Activated CD4-positive, CD25-positive, alpha-beta regulatory T cell treated with anti-CD3 and anti-CD28 coated beads, Interleukin-2, amount 50 U/mL, for 16 hours (primary cell): ENCODE measurements around the gene VAPA.
"Not testable (repeated sequence)": the region's sequence is repeated elsewhere in the genome, so short reads cannot be mapped to it uniquely, and the experiment has no call there.

Experiments
- DNase-seq: peaks from one replicate; pipeline ENCODE4 v3.0.0-alpha.2; 2020; ENCODE audit warnings: low read depth, low spot score

Gene VAPA

GRCh38 chr18:9885170-9886004 is 28.4 kb upstream of the VAPA start, which contains the start of gene TXNDC2:
Gene TXNDC2 (plus strand): TSS chr18:9885973. CDS start chr18:9886681, 708 bp downstream.
- no peak for DNase-seq

GRCh38 chr18:9886005-9886348 is 27.8 kb upstream of the VAPA start:
- DNase-seq: no peak

DNA sequence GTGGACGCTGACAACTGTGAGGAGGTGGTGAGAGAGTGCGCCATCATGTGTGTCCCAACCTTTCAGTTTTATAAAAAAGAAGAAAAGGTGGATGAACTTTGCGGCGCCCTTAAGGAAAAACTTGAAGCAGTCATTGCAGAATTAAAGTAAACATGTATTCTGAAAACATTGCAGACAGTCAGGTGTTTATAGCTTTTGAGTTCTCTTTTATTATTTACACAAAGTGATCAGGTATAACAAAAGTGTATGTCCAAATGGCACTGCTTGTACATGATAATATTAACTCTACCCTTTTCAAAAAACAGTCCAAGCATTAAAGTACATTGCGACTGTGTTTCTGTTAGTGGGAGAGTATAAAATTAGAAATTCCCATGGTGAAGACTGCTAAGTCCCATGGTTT is 25.8 kb upstream of the VAPA start:
- DNase-seq: no peak

DNA sequence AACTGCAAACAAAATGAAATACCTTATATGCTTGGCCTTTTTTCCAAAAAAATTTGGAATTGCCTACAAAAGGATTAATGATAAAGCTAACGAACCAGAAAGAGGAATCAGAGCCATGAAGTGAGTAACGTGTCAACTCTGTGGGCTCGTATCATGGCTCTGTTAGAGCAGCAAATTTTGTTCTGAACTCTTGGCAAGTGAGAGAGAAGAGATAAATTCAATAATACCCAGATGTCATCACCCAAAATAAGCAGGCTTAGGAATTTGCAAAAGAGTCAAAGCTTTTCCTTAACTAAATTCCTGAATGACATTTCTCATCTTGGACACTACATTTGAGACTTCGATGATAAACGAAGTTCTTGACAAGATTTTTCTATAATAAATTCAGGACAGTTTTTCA is 23.6 kb upstream of the VAPA start:
- no peak for DNase-seq

DNA sequence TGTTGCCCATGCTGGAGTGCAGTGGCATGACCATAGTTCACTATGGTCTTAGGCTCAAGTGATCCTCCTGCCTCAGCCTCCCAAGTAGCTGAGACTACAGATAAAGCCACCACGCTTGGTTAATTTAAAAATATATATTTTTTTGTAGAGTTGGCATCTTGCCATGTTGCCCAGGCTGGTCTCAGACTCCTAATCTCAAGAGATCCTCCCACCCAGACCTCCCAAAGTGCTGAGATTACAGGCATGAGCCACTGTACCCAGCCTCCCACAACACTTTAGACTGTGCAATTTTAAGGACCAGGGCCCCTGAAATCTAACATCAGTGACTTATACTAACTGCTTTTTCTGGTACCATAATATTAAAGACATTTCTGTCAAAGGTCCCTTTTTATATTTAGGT is 22.9 kb upstream of the VAPA start:
- DNase-seq: no peak

GRCh38 chr18:9891515-9891914 is 22.3 kb upstream of the VAPA start:
- DNase-seq: not testable (repeated sequence)

- DNase-seq: no peak
Observed at GRCh38 chr18:9894454-9895068, 19.3 kb upstream of the VAPA start.

- DNase-seq: no peak
Observed at GRCh38 chr18:9897129-9897528, 16.7 kb upstream of the VAPA start.

DNA sequence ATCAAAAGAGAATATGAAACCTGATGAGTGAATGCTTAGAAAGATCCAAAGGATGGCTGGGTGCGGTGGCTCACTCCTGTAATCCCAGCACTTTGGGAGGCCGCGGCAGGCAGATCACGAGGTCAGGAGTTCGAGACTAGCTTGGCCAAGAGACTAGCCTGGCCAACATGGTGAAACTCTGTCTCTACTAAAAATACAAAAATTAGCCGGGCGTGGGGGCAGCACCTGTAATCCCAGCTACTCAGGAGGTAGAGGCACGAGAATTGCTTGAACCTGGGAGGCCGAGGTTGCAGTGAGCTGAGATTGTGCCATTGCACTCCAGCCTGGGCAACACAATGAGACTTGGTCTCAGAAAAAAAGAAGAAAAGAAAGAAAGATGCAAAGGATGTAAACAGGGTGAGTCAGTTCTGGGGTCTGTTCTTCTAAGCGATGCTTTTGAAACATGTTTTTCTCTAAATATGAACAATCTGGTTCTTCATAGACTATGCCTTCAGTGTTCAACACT is 16.0 kb upstream of the VAPA start:
- DNase-seq: not testable (repeated sequence)

GRCh38 chr18:9898792-9899549 is 14.8 kb upstream of the VAPA start:
- DNase-seq: no peak

GRCh38 chr18:9899550-9899930 is 14.3 kb upstream of the VAPA start:
- DNase-seq: not testable (repeated sequence)

- DNase-seq: no peak
Observed at GRCh38 chr18:9900699-9901098, 13.1 kb upstream of the VAPA start.

GRCh38 chr18:9901377-9901776 is 12.4 kb upstream of the VAPA start:
- DNase-seq: no peak

GRCh38 chr18:9902264-9902663 is 11.6 kb upstream of the VAPA start:
- not testable (repeated sequence) for DNase-seq

DNA sequence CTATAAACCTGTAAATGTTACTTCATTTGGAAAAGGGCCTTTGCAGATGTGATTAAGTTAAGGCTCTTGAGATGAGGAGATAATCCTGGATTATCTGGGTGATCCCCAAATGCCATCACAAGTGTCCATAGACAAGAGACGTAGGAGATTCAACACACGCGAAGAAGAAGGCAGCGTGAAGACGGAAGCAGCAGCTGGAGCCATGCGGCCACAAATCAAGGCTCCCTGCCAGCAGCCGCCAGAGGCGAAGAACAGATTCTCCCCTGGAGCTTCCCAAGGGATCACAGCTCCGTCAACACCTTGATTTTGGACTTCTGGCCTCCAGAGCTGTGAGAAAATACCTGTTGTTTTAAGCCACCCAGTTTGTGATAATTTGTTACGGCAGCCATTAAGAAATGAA is 11.0 kb upstream of the VAPA start:
- DNase-seq: no peak

GRCh38 chr18:9905401-9905922 is 8.4 kb upstream of the VAPA start:
- DNase-seq: no peak

DNA sequence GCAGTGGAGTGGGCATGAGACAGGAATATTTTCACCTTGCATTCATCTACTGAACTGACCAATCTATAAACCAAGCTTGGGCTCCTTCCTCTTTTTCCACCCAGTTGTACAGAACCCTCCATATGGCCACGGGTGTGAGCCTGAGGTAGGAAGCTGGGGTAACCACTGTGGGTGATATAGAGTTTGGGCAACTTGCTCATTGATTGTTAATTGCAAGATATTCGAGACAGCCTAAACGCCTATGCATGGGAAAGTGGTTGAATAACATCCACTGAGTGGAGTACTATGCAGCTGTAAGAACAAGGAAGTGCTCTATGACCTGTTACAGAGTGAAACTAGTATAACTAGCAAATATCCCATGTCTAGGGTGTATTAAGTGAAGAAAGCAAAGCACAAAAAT is 7.3 kb upstream of the VAPA start:
- no peak for DNase-seq

DNA sequence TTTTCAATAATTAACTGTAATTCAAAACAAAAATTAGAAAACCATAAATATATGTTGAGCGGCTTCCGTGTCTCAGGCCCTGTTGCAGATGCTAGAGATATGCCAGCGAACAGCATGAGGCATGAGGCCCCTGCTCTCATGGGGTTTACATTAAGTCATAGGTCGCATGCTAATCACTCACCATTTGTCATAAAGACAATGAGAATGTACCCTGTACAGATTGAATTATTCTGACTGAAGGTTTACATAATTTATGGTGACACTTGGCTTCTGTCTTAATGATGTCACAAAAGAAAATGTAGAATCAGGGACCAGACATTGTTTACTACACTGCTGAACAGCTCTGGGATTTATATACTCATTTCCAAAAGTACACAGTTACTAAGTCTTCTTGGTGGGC is 5.9 kb upstream of the VAPA start:
- no peak for DNase-seq

DNA sequence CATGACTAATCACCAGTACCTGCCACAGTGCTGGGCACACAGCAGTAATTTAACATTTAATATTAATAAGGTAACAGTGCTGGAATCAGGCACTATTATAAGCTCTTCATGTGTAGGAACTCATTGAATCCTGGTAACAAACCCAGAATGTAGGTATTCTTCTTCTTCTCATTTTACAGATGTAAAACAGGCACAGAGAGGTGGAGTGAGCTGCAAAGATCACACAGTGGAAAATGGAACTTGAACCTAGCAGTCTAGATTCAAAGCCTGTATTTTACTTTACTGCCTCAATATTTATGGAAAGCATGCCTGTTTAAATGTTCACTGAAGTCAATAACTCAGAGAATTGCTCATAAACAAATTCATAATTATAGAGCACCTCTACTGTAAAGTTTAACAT is 3.7 kb upstream of the VAPA start:
- no peak for DNase-seq

DNA sequence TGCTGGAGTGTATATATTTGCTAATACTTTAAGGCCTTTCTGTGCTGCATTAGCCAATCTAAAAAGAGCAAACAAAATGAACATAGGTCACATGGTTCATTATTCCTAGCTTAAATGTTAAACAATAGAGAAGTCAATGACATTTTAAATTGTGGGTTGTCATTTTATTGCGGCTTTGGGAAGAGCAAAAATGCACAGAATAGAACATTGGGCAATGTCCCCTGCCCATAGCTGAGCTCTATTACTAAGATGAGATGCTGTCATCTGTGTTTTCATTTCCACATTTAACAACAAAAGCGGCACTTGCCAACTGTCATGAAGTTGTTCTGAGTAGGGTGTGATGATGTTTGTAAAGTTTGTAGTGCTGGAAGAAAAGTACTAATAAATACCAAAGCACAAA is 3.2 kb upstream of the VAPA start:
- DNase-seq: no peak

DNA sequence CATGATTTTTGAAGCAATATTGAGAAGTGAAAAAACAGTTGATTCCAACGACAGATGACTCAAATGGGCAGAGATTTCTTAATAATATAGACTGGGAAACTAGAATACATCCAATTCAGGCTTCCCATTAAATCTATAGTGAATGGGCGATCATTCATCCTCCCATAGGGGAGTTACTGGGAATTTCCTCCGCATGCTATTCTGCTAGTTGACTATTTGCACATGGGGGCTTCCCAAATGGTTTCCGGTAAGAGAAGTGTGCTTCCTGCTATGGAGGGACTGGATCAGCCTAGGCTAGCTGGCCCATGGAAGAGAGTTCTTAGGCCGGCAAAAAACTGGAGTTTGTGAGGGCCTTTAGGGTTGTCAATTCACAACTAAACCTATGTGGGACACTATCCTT is 2.6 kb upstream of the VAPA start:
- no peak for DNase-seq

GRCh38 chr18:9912285-9912684 is 1.5 kb upstream of the VAPA start:
- DNase-seq: not testable (repeated sequence)
